ENCODE measurements around the gene MSANTD1.

DNA sequence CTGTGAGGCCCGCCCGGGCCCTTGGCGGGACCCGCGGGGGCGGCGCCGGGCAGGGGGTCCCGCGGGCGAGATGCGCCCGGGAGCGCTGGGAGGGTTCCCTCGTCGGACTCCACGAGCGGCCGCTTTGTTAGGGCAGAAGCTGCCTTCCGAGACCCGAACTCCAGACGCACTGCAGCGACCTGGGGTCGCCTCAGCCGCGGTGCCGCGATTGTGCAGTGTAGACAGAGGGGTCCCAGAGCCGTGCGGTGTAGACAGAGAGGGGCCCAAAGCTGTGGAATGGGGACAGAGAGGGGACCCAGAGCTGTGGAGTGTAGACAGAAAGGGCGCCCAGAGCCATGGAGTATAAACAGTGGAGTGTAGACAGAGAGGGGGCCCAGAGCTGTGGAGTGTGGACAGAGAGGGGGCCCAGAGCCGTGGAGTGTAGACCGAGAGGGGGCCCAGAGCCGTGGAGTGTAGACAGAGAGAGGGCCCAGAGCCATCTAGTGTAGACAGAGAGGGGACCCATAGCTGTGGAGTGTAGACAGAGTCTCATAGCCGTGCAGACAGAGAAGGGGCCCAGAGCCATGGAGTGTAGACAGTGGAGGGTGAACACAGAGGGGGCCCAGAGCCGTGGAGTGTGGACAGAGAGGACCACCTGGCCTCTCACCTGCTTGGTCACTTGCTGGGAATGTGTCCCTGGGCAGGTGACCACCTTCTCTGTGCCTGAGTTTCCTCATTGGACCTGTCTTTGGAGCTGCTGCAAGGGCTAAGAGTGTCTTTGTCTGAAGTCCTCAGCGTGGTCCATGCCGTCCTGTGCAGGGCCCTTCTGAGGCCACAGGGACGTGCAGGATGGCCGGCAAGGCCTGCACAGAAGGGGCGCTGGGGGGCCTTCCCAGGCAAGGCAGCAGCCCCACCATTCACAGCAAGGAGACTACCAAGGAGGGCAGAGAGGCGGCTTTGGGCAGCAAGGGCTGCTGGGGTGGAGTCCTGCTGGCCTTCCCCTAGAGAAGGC is 44.7 kb downstream of the MSANTD1 start:
- TF ChIP-seq EZH2 (IDR thresholded peaks at IDR 0.05; ENCODE audit: borderline replicate concordance, low read length) = no peak
- TF ChIP-seq, protein P1, sequence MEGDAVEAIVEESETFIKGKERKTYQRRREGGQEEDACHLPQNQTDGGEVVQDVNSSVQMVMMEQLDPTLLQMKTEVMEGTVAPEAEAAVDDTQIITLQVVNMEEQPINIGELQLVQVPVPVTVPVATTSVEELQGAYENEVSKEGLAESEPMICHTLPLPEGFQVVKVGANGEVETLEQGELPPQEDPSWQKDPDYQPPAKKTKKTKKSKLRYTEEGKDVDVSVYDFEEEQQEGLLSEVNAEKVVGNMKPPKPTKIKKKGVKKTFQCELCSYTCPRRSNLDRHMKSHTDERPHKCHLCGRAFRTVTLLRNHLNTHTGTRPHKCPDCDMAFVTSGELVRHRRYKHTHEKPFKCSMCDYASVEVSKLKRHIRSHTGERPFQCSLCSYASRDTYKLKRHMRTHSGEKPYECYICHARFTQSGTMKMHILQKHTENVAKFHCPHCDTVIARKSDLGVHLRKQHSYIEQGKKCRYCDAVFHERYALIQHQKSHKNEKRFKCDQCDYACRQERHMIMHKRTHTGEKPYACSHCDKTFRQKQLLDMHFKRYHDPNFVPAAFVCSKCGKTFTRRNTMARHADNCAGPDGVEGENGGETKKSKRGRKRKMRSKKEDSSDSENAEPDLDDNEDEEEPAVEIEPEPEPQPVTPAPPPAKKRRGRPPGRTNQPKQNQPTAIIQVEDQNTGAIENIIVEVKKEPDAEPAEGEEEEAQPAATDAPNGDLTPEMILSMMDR (IDR thresholded peaks at IDR 0.05; ENCODE audit: low read length) = no peak
